GM12878 (cell line): ENCODE data around the gene SLC35F3. TPM values are rescaled to one million over a fixed set of nuclear protein-coding genes. Genes with fewer than 3 reads are reported as not detected.

Source experiments
- ATAC-seq: fragments of 200-7000 bp; cut with Tn5 transposase; 3 replicates; pipeline ENCODE4 v1.9.1; 2020; ENCODE audit warnings: mild to moderate bottlenecking, moderate library complexity
- BruUV-seq: library from RNA; stranded (reverse); fragments of 400-500 nt; replicated peaks from 2 replicates; lab custom pipeline; 2021; lab: Mats Ljungman, UMichigan
- CTCF ChIA-PET: fragments of 300-600 bp; sonication (Branson Sonifier 250); formaldehyde crosslinking; extraction: SDS; loops from one replicate; lab custom pipeline; 2021; ENCODE audit warnings: inconsistent platforms; lab: Yijun Ruan, JAX
- POLR2A ChIA-PET: fragments of 350-600 bp; formaldehyde crosslinking; extraction: SDS; loops from one replicate; lab custom pipeline; 2021; ENCODE audit warnings: inconsistent platforms; lab: Charles Lee
- RAD21 ChIA-PET: fragments of 300-600 bp; sonication (Branson Sonifier 250); formaldehyde crosslinking; loops from one replicate; lab custom pipeline; 2023; ENCODE audit warnings: antibody characterized with exemption; ENCODE audit not compliant: unreplicated experiment; lab: Charles Lee
- SMC1A ChIA-PET: fragments of 300-600 bp; sonication (Branson Sonifier 250); formaldehyde crosslinking; loops from one replicate; lab custom pipeline; 2023; ENCODE audit not compliant: unreplicated experiment, uncharacterized antibody; lab: Charles Lee
- DNase-seq: peaks from one replicate; pipeline ENCODE4 v3.0.0-alpha.2; 2011; ENCODE audit warnings: low read depth, low spot score
- FAIRE-seq: peaks from 3 replicates; lab custom pipeline; 2011; peaks lifted over from hg19 to GRCh38; lab: Jason Lieb, UNC
- H2AFZ ChIP-seq: 2 replicates; pipeline ENCODE4 v1.6.0; 2011; ENCODE audit warnings: low read depth, low read length, control low read depth; ENCODE audit not compliant: control insufficient read depth
- H3K27ac ChIP-seq: 2 replicates; pipeline ENCODE4 v1.5.1; 2011; ENCODE audit warnings: control low read depth; ENCODE audit not compliant: control insufficient read depth, insufficient read depth
- H3K27me3 ChIP-seq, 2 experiments: replicated peaks in 1 of 2; 2 replicates each; pipeline versions ENCODE4 v1.6.0 to v1.6.1; 2011; ENCODE audit warnings: low read length in 1 of 2; ENCODE audit not compliant: control insufficient read depth in 2 of 2, insufficient read depth in 2 of 2
- H3K36me3 ChIP-seq, 2 experiments: 2 replicates each; pipeline ENCODE4 v1.5.1; 2011; ENCODE audit warnings: low read length in 1 of 2; ENCODE audit not compliant: control insufficient read depth in 2 of 2, insufficient read depth in 2 of 2
- H3K4me1 ChIP-seq: 2 replicates; pipeline ENCODE4 v1.6.1; 2011; ENCODE audit warnings: mild to moderate bottlenecking, low read length, moderate library complexity, mixed read lengths; ENCODE audit not compliant: control insufficient read depth, insufficient read depth
- H3K4me2 ChIP-seq: 2 replicates; pipeline ENCODE4 v1.6.0; 2011; ENCODE audit warnings: control low read depth; ENCODE audit not compliant: control insufficient read depth, insufficient read depth
- H3K4me3 ChIP-seq: fragments of 200-600 bp; sonication (generic); 2 replicates; pipeline ENCODE4 v1.5.1; 2016
- H3K79me2 ChIP-seq: 2 replicates; pipeline ENCODE4 v1.6.0; 2011; ENCODE audit warnings: low read length; ENCODE audit not compliant: control insufficient read depth, insufficient read depth
- H3K9ac ChIP-seq: 2 replicates; pipeline ENCODE4 v1.8.0; 2011; ENCODE audit warnings: low read length, control low read depth, mixed read lengths; ENCODE audit not compliant: control insufficient read depth, insufficient read depth
- H3K9me3 ChIP-seq: replicated peaks from 3 replicates; pipeline ENCODE4 v1.5.1; 2011; ENCODE audit warnings: mild to moderate bottlenecking, low read length; ENCODE audit not compliant: control insufficient read depth, insufficient read depth
- H4K20me1 ChIP-seq: 2 replicates; pipeline ENCODE4 v1.6.0; 2011; ENCODE audit not compliant: control insufficient read depth, insufficient read depth
- ATF3 ChIP-seq: IDR thresholded peaks from 2 replicates; pipeline ENCODE4 v1.6.1; 2011; ENCODE audit warnings: low read depth, mild to moderate bottlenecking, low read length, moderate library complexity, borderline replicate concordance; ENCODE audit errors: extremely low read depth
- CUX1 ChIP-seq: IDR thresholded peaks from 2 replicates; pipeline ENCODE4 v1.6.1; 2012; ENCODE audit warnings: improper control_type of control experiment, low read depth, low read length; ENCODE audit not compliant: insufficient replicate concordance
- KDM1A ChIP-seq: fragments of 200-600 bp; sonication (generic); IDR thresholded peaks from 2 replicates; pipeline ENCODE4 v1.6.1; 2016; ENCODE audit warnings: borderline replicate concordance
- MAX ChIP-seq: IDR thresholded peaks from 2 replicates; pipeline ENCODE4 v1.6.1; 2012; ENCODE audit warnings: low read depth, low read length, improper control_type of control experiment
- ZNF622 ChIP-seq: fragments of 450-650 bp; IDR thresholded peaks from 2 replicates; pipeline ENCODE4 v1.6.1; 2017; ENCODE audit warnings: mild to moderate bottlenecking, inconsistent platforms
- WGBS: methylation state at CpG from one replicate; pipeline ENCODE4 v1.1.6; 2016; ENCODE audit warnings: low lambda C conversion rate; ENCODE audit not compliant: insufficient replicate concordance, insufficient coverage; ENCODE audit errors: missing lambda C conversion rate; 5-methylcytosine and 5-hydroxymethylcytosine counted together
- in situ Hi-C: fragments of 300-500 bp; cut with MboI; formaldehyde crosslinking; loops from 9 replicates; pipeline ENCODE4 v1.14.3; 2018; ENCODE audit warnings: mixed read lengths
- intact Hi-C: fragments of 100-400 bp; cut with micrococcal nuclease; formaldehyde crosslinking; loops from one replicate; pipeline ENCODE4 v1.14.2; 2022; ENCODE audit not compliant: unreplicated experiment
- polyA plus RNA-seq, 11 experiments: library from polyadenylated mRNA; depleted of rRNA in 4 of 11; unstranded in 6 of 11; stranded (reverse) in 5 of 11; fragments of >200 nt; fragmentation: Nextera tagmentation in 4 of 11; fragmentation: Illumina TruSeq in 1 of 11; extraction: Ambion mirVana in 4 of 11; extraction: Trizol in 1 of 11; gene quantifications; 1 replicate in 1 of 11; 2 replicates in 10 of 11; pipeline versions ENCODE4 v1.2.1 to v1.2.3, GENCODE V29; 2011 to 2016; ENCODE audit warnings: inconsistent platforms in 2 of 11, missing spikeins in 2 of 11, low read depth in 1 of 11
- total RNA-seq, 4 experiments: library from RNA; depleted of rRNA in 3 of 4; stranded (reverse); fragments of >200 nt in 3 of 4; fragmentation: Illumina TruSeq in 1 of 4; extraction: Trizol in 1 of 4; gene quantifications; 2 replicates each; pipeline versions ENCODE4 v1.2.1 to v1.2.3, GENCODE V29; 2013 to 2021

SLC35F3 gene
- total and polyA plus RNA-seq, 10 of the 15 experiments (the other 5 are each of a cell fraction or from before 2014, with no cell fraction given), result 1.0 to 8.6 (median 5.7) TPM

DNA sequence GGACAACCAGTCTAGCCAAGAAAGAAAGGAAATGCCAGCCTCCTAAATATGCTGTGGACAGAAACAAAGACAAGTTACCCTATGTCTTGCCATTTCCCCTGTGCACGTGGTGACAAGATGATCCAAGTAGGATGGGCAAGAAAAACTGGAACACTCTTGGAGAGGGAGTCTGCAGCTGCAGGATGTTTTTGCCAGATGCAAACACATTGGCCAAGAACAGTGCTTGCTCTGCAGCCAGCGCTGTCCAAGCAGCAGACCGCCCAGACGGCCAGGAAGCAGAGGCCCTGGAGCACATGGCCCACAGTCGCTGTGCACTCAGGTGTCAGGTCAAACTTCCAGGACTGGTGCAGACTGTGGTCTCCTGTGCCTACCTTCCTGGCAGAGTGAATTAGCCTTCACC, 189.3 kb downstream of the SLC35F3 start:
- H3K4me1 ChIP-seq, result no peaks in the 10 kb centered on the region
- no peaks in the 10 kb centered on the region; a peak in 1 of 4 replicates for H3K27me3 ChIP-seq
- no peak overlapping the region for H3K9ac ChIP-seq
- RAD21 ChIA-PET, result no interaction called here
- BruUV-seq, result no TSS peak
- H4K20me1 ChIP-seq, result no peaks in the 10 kb centered on the region
- in situ Hi-C loops, result no loop called here
- no peak overlapping the region for H3K4me2 ChIP-seq
- no peaks in the 10 kb centered on the region for H3K36me3 ChIP-seq
- no peak for DNase-seq
- CTCF ChIA-PET, result no interaction called here
- intact Hi-C loops, result no loop called here
- H3K27ac ChIP-seq, result no peak overlapping the region
- SMC1A ChIA-PET, result no interaction called here
- no peaks in the 10 kb centered on the region for H3K9me3 ChIP-seq
- POLR2A ChIA-PET, result no interaction called here
- H3K4me3 ChIP-seq, result no peak overlapping the region
- no peak for TF ChIP-seq ZNF622
- no peak for TF ChIP-seq CUX1
- no peak for TF ChIP-seq MAX
- no peak for TF ChIP-seq ATF3
- no peak for TF ChIP-seq KDM1A
- TF ChIP-seq, all 136 proteins: peak for 0
- no peaks in the 10 kb centered on the region for H3K79me2 ChIP-seq
- H2AFZ ChIP-seq, result no peak overlapping the region
- no peak for ATAC-seq
- no peak for FAIRE-seq
- WGBS, result 13% methylated on average over 5 of the region's 5 CpGs
